K562 (cell line): ENCODE measurements around the gene TEPSIN. TPM values are rescaled to one million over a fixed set of nuclear protein-coding genes. Genes with fewer than 3 reads are reported as not detected.

Experiments used
- AFF4 ChIP-seq: sonication (generic); formaldehyde crosslinking; IDR thresholded peaks from 2 replicates; pipeline ENCODE4 v1.8.0; 2023; ENCODE audit warnings: mild to moderate bottlenecking, missing genetic modification reagents
- GTF2B ChIP-seq: IDR thresholded peaks from 2 replicates; pipeline ENCODE4 v1.6.1; 2011; ENCODE audit not compliant: insufficient read length; ENCODE audit errors: extremely low read depth
- KLF16 ChIP-seq: IDR thresholded peaks from 2 replicates; pipeline ENCODE4 v1.6.1; 2016; ENCODE audit warnings: antibody characterized with exemption
- NR1H2 ChIP-seq: sonication (generic); formaldehyde crosslinking; IDR thresholded peaks from 2 replicates; pipeline ENCODE4 v1.4.0; 2020; ENCODE audit warnings: mild to moderate bottlenecking, missing genetic modification reagents
- PURB ChIP-seq: sonication (generic); formaldehyde crosslinking; IDR thresholded peaks from 2 replicates; pipeline ENCODE4 v1.9.0; 2021; ENCODE audit warnings: low read depth, mild to moderate bottlenecking, missing genetic modification reagents
- RFX1 ChIP-seq: fragments of 450-650 bp; IDR thresholded peaks from 2 replicates; pipeline ENCODE4 v1.6.1; 2016; ENCODE audit warnings: mild to moderate bottlenecking, moderate library complexity
- STAT6 ChIP-seq: sonication (generic); formaldehyde crosslinking; IDR thresholded peaks from 2 replicates; pipeline ENCODE4 v1.8.1; 2023; ENCODE audit warnings: mild to moderate bottlenecking, missing genetic modification reagents
- TARDBP ChIP-seq: fragments of 450-650 bp; IDR thresholded peaks from 2 replicates; pipeline ENCODE4 v1.6.1; 2016
- ZFP30 ChIP-seq: fragments of 250-450 bp; sonication (Bioruptor Pico); IDR thresholded peaks from 2 replicates; pipeline ENCODE4 v1.8.0; 2022; ENCODE audit warnings: moderate library complexity, mild to moderate bottlenecking, inconsistent platforms, borderline replicate concordance
- ZFP91 ChIP-seq: sonication (generic); formaldehyde crosslinking; IDR thresholded peaks from 2 replicates; pipeline ENCODE4 v1.8.0; 2022; ENCODE audit warnings: mild to moderate bottlenecking, missing genetic modification reagents
- ZNF146 ChIP-seq: IDR thresholded peaks from one replicate; pipeline ENCODE4 v1.6.1; 2018; ENCODE audit warnings: missing compliant biosample characterization; ENCODE audit not compliant: unreplicated experiment
- ZNF354B ChIP-seq: fragments of 250-450 bp; sonication (Bioruptor Pico); IDR thresholded peaks from 2 replicates; pipeline ENCODE4 v1.4.0; 2020
- ZNF75A ChIP-seq: fragments of 450-650 bp; formaldehyde crosslinking; IDR thresholded peaks from 2 replicates; pipeline ENCODE4 v1.4.0; 2020; ENCODE audit warnings: mild to moderate bottlenecking
- polyA plus RNA-seq, 8 experiments: library from polyadenylated mRNA; depleted of rRNA in 4 of 8; stranded (reverse) in 5 of 8; unstranded in 3 of 8; fragments of >200 nt; fragmentation: Nextera tagmentation in 2 of 8; fragmentation: Illumina TruSeq in 1 of 8; extraction: Ambion mirVana in 2 of 8; extraction: Trizol in 1 of 8; gene quantifications; 2 replicates each; pipeline versions ENCODE4 v1.2.1 to v1.2.3, GENCODE V29; 2011 to 2014; ENCODE audit warnings: inconsistent platforms in 1 of 8, missing spikeins in 1 of 8
- total RNA-seq, 7 experiments: library from RNA; depleted of rRNA in 6 of 7; stranded (reverse); fragments of >200 nt in 6 of 7; fragmentation: Illumina TruSeq in 2 of 7; extraction: Trizol in 2 of 7; gene quantifications; 2 replicates each; pipeline versions ENCODE4 v1.2.1 to v1.2.3, GENCODE V29; 2011 to 2021; ENCODE audit warnings: low replicate concordance in 1 of 7

Gene TEPSIN
- total and polyA plus RNA-seq, 9 of the 15 experiments (the other 6 are each of a cell fraction or from before 2014, with no cell fraction given) = 0.80 to 29.8 (median 5.3) TPM

GRCh38 chr17:81193470-81194224, 45.2 kb downstream of the TEPSIN start (continued):
- TF ChIP-seq STAT6 (no peak), KLF16 (no peak), ZNF354B (no peak), ZFP30 (no peak), ZFP91 (CRISPR knock-in tag) (no peak), NR1H2 (CRISPR knock-in tag) (no peak), GTF2B (no peak), RFX1 (no peak), ZNF75A (CRISPR knock-in tag) (no peak), ZNF146 (no peak), AFF4 (no peak), PURB (CRISPR knock-in tag) (no peak), TARDBP (no peak)
